Measurements from ENCODE around the gene KLK2. TPM values are rescaled to one million over a fixed set of nuclear protein-coding genes. Genes with fewer than 3 reads are reported as not detected.
A peak's percentile ranks its signal among the peaks of the same experiment; 100 is the strongest.

The KLK2 gene
- total and polyA plus RNA-seq, 7 experiments from 2014 or later = not detected

DNA sequence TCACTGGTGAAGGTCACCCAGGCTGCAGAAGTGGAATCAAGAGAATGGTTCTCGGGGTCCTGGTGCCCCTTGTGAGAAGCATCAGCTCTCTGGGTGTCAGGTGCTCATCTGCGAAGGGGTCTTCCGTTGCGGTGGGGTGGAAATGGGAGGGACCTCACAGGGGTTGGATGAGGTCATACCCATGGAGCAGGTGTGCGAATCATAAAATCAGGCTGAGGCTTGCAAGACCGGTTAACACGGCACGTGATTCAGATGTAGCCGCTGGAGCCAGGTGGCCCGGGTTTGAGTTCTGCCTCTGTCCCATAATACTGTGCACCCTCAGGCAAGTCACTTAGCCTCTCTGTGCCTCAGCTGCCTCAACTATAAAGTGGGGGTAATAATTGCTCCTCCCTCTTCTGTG lies 35.9 kb upstream of the KLK2 start:
- no peak overlapping the region for H3K27ac Mint-ChIP-seq
- no peak overlapping the region for H3K27ac ChIP-seq (ENCODE audit: low read depth, low read length)
- intact Hi-C loops (cut with micrococcal nuclease) = no loop called here
- peaks cover 0 to 1% (median 0%) of the 10 kb centered on the region in 3 experiments for H3K9me3 ChIP-seq (ENCODE audit: control insufficient read depth in 2 of 3, low read length in 3 of 3)
- no peak for ATAC-seq
- ChIA-PET POLR2A (interaction anchor here (0.6 kb wide), 1 partner anchor 463 kb away, joined by 3 read pairs; no protein-coding TSS in a partner anchor), CTCF (no interaction called here)
- H3K27me3 ChIP-seq (ENCODE audit: control insufficient read depth in 2 of 2, insufficient read depth in 2 of 2, low read length in 2 of 2) = peaks cover 0 to 3% of the 10 kb centered on the region in 2 donors
- no peaks in the 10 kb centered on the region for H3K36me3 Mint-ChIP-seq
- H3K36me3 ChIP-seq (ENCODE audit: control insufficient read depth in 2 of 3, insufficient read depth in 3 of 3, low read length in 3 of 3) = no peaks in the 10 kb centered on the region
- H3K4me3 ChIP-seq (ENCODE audit: low read length) = no peak overlapping the region
- H3K9me3 Mint-ChIP-seq = peaks cover 0 to 20% (median 5%) of the 10 kb centered on the region in 11 donors
- peak overlapping the region in 9 of 10 donors; percentile 27 to 92 (median 78) for H3K4me3 Mint-ChIP-seq
- H3K4me1 Mint-ChIP-seq = peaks cover 5 to 25% (median 11%) of the 10 kb centered on the region in 7 donors
- H3K27me3 Mint-ChIP-seq = peaks cover 29 to 54% (median 39%) of the 10 kb centered on the region in 5 donors
- H3K4me1 ChIP-seq (ENCODE audit: control insufficient read depth in 2 of 2, insufficient read depth in 2 of 2, low read length in 2 of 2) = peaks cover 4 to 8% of the 10 kb centered on the region in 2 donors
- no peak for DNase-seq

DNA sequence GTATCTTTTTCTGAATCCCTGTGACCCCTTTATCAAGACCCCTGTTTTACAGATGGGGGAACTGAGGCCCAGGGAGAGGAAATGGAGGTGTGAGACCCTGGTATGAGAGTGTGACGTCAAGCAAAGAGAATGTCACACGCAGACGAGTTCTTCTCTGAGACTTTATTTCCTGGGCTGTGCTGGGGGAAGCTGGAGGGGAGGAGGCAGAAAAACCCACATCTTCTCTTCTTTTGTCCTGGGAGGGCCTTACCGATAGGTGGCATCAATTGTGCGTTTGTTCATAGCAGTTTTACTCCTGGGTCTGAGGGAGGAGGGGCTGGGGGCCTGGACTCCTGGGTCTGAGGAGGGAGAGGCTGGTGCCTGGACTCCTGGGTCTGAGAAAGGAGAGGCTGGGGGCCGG lies 35.0 kb upstream of the KLK2 start:
- ATAC-seq (no peak), DNase-seq (no peak)
- peaks cover 0 to 5% (median 0%) of the 10 kb centered on the region in 5 donors for H3K36me3 Mint-ChIP-seq
- no peak overlapping the region for H3K27ac ChIP-seq (ENCODE audit: low read depth, low read length)
- intact Hi-C loops (cut with micrococcal nuclease) = no loop called here
- H3K4me3 ChIP-seq (ENCODE audit: low read length) = no peak overlapping the region
- H3K27ac Mint-ChIP-seq = no peak overlapping the region
- ChIA-PET CTCF (no interaction called here), POLR2A (no interaction called here)
- H3K4me1 Mint-ChIP-seq = peaks cover 5 to 25% (median 11%) of the 10 kb centered on the region in 7 donors
- H3K27me3 ChIP-seq (ENCODE audit: control insufficient read depth in 2 of 2, insufficient read depth in 2 of 2, low read length in 2 of 2) = peaks cover 0 to 3% of the 10 kb centered on the region in 2 donors
- peaks cover 29 to 45% (median 36%) of the 10 kb centered on the region in 5 donors for H3K27me3 Mint-ChIP-seq
- peaks cover 1 to 30% (median 10%) of the 10 kb centered on the region in 11 donors for H3K9me3 Mint-ChIP-seq
- peaks cover 0 to 7% (median 0%) of the 10 kb centered on the region in 3 experiments for H3K9me3 ChIP-seq (ENCODE audit: control insufficient read depth in 2 of 3, low read length in 3 of 3)
- H3K4me1 ChIP-seq (ENCODE audit: control insufficient read depth in 2 of 2, insufficient read depth in 2 of 2, low read length in 2 of 2) = peaks cover 4 to 8% of the 10 kb centered on the region in 2 donors
- peak overlapping the region in 3 of 10 donors; percentile 10 to 38 (median 32) for H3K4me3 Mint-ChIP-seq
- no peaks in the 10 kb centered on the region for H3K36me3 ChIP-seq (ENCODE audit: control insufficient read depth in 2 of 3, insufficient read depth in 3 of 3, low read length in 3 of 3)

DNA sequence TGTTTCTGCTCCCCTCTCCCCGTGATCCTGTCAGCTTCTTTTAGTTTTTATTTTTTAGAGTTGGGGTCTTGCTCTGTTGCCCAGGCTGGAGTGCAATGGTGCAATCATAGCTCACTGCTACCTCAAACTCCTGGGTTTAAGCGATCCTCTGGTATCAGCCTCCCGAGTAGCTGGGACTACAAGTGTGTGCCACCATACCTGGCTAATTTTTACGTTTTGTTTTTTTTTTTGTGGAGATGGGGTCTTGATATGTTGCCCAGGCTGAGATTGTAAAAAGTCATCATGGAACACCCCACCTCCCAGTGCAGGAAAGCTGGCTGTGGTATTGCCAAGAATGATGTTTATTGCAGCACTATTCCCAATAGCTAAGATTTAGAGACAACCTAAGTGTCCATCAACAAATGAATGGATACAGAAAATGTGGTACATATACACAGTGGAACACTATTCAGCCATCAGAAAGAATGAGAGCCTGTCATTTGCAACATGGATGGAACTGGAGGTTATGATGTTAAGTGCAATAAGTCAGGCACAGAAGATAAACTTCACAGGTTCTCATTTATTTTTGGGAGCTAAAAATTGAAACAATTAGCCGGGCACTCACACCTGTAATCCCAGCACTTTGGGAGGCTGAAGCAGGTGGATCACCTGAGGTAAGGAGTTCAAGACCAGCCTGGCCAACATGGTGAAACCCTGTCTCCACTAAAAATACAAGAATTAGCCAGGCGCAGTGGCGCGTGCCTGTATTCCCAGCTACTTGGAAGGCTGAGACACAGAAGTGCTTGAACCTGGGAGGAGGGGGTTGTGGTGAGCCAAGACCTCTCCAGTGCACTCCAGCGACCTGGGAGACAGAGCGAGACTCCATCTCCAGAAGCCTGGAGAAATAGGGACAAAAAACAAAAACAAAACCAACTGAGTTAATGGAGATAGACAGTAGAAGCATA lies 33.3 kb upstream of the KLK2 start:
- ATAC-seq (no peak), DNase-seq (no peak)
- peaks cover 22 to 51% (median 28%) of the 10 kb centered on the region in 5 donors for H3K27me3 Mint-ChIP-seq
- Histone ChIP-seq H3K27me3 (ENCODE audit: control insufficient read depth in 2 of 2, insufficient read depth in 2 of 2, low read length in 2 of 2) (peaks cover 0 to 3% of the 10 kb centered on the region in 2 donors), H3K4me1 (ENCODE audit: control insufficient read depth in 2 of 2, insufficient read depth in 2 of 2, low read length in 2 of 2) (peaks cover 4 to 6% of the 10 kb centered on the region in 2 donors), H3K27ac (ENCODE audit: low read depth, low read length) (no peak overlapping the region), H3K4me3 (ENCODE audit: low read length) (no peak overlapping the region), H3K36me3 (ENCODE audit: control insufficient read depth in 2 of 3, insufficient read depth in 3 of 3, low read length in 3 of 3) (no peaks in the 10 kb centered on the region), H3K9me3 (ENCODE audit: control insufficient read depth in 2 of 3, low read length in 3 of 3) (peaks cover 0 to 23% (median 0%) of the 10 kb centered on the region in 3 experiments)
- no peak overlapping the region for H3K27ac Mint-ChIP-seq
- H3K4me3 Mint-ChIP-seq = no peak overlapping the region
- ChIA-PET POLR2A (no interaction called here), CTCF (interaction anchor here (1.0 kb wide), 1 partner anchor 82 kb away, joined by 4 read pairs; no protein-coding TSS in a partner anchor)
- intact Hi-C loops (cut with micrococcal nuclease) = no loop called here
- peaks cover 5 to 24% (median 11%) of the 10 kb centered on the region in 7 donors for H3K4me1 Mint-ChIP-seq
- peaks cover 2 to 47% (median 20%) of the 10 kb centered on the region in 11 donors for H3K9me3 Mint-ChIP-seq
- peaks cover 0 to 9% (median 3%) of the 10 kb centered on the region in 5 donors for H3K36me3 Mint-ChIP-seq

DNA sequence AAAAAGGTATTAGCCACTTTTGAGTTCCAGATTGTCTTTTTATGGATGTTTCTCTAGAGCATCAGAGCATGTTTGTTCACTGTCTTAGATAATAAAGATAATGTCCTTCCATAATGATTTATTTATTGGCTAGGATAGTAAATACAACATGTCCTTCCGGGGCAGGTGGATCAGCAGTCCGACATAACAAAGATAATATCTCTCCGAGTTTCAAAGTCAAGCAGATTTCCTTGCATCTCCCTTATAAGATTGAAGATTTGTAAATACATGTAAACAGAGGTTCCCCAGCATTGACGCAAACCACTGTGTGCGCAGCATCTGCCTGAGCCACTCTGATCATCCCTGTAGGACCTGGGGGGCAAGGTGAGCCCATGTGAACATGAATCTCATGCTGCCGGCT lies 31.1 kb upstream of the KLK2 start:
- DNase-seq (no peak), ATAC-seq (no peak)
- no peak overlapping the region for H3K4me3 ChIP-seq (ENCODE audit: low read length)
- H3K9me3 ChIP-seq (ENCODE audit: control insufficient read depth in 2 of 3, low read length in 3 of 3) = peaks cover 0 to 23% (median 0%) of the 10 kb centered on the region in 3 experiments
- H3K27me3 ChIP-seq (ENCODE audit: control insufficient read depth in 2 of 2, insufficient read depth in 2 of 2, low read length in 2 of 2) = peaks cover 0 to 2% of the 10 kb centered on the region in 2 donors
- H3K4me3 Mint-ChIP-seq = no peak overlapping the region
- no peaks in the 10 kb centered on the region for H3K36me3 ChIP-seq (ENCODE audit: control insufficient read depth in 2 of 3, insufficient read depth in 3 of 3, low read length in 3 of 3)
- ChIA-PET CTCF (no interaction called here), POLR2A (no interaction called here)
- H3K9me3 Mint-ChIP-seq = peaks cover 2 to 55% (median 26%) of the 10 kb centered on the region in 11 donors
- peaks cover 0 to 7% (median 0%) of the 10 kb centered on the region in 7 donors for H3K4me1 Mint-ChIP-seq
- no peak overlapping the region for H3K27ac ChIP-seq (ENCODE audit: low read depth, low read length)
- peaks cover 17 to 46% (median 21%) of the 10 kb centered on the region in 5 donors for H3K27me3 Mint-ChIP-seq
- peaks cover 0 to 9% (median 3%) of the 10 kb centered on the region in 5 donors for H3K36me3 Mint-ChIP-seq
- intact Hi-C loops (cut with micrococcal nuclease) = no loop called here
- no peaks in the 10 kb centered on the region for H3K4me1 ChIP-seq (ENCODE audit: control insufficient read depth in 2 of 2, insufficient read depth in 2 of 2, low read length in 2 of 2)
- H3K27ac Mint-ChIP-seq = no peak overlapping the region

DNA sequence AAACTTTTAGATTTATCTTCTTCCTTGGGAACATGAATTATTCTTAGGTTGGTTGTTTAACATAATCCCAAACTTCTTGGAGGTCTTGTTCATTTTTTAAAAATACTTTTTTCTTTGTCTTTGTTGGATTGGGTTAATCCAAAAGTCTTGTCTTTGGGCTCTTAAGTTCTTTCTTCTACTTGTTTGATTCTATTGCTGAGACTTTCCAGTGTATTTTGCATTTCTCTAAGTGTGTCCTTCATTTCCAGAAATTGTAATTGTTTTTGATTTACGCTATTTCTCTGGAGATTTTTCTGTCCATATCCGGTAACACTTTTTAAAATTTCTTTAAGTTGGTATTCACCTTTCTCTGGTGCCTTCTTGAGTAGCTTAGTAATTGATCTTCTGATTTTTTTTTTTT lies 30.0 kb upstream of the KLK2 start:
- Histone ChIP-seq H3K27ac (ENCODE audit: low read depth, low read length) (no peak overlapping the region), H3K4me1 (ENCODE audit: control insufficient read depth in 2 of 2, insufficient read depth in 2 of 2, low read length in 2 of 2) (no peaks in the 10 kb centered on the region), H3K4me3 (ENCODE audit: low read length) (no peak overlapping the region), H3K36me3 (ENCODE audit: control insufficient read depth in 2 of 3, insufficient read depth in 3 of 3, low read length in 3 of 3) (no peaks in the 10 kb centered on the region), H3K27me3 (ENCODE audit: control insufficient read depth in 2 of 2, insufficient read depth in 2 of 2, low read length in 2 of 2) (no peaks in the 10 kb centered on the region), H3K9me3 (ENCODE audit: control insufficient read depth in 2 of 3, low read length in 3 of 3) (peaks cover 0 to 23% (median 0%) of the 10 kb centered on the region in 3 experiments)
- Mint-ChIP-seq H3K27ac (no peak overlapping the region), H3K27me3 (peaks cover 12 to 41% (median 18%) of the 10 kb centered on the region in 5 donors), H3K4me3 (no peak overlapping the region), H3K9me3 (peaks cover 2 to 55% (median 25%) of the 10 kb centered on the region in 11 donors), H3K4me1 (peaks cover 0 to 2% (median 0%) of the 10 kb centered on the region in 7 donors), H3K36me3 (peaks cover 0 to 9% (median 3%) of the 10 kb centered on the region in 5 donors)
- ATAC-seq (no peak), DNase-seq (no peak)
- intact Hi-C loops (cut with micrococcal nuclease) = no loop called here
- POLR2A ChIA-PET = no interaction called here
- CTCF ChIA-PET = interaction anchor here (0.6 kb wide), 1 partner anchor 425 kb away, joined by 3 read pairs; no protein-coding TSS in a partner anchor

DNA sequence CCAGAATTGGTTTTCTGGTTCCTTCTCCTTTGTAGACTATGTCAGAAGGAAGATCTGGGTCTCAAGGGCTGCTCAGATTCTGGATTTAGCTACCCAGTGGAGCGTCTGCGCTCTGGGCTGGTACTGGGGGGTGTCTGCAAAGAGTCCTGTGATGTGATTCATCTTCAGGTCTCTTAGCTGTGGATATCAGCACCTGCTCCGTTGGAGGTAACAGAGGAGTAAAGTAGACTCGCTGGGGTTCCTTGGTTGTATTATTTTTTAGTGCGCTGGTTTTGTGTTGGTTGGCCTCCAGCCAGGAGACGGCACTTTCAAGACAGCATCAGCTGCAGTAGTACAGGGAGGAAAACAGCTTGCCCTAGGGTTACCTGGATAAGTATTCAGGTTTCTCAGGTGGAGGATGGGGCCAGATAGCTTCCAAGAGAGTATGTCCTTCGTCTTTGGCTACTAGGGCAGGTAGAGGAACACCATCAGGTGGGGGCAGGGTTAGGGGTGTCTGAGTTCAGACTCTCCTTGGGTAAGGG lies 29.5 kb upstream of the KLK2 start:
- H3K4me3 ChIP-seq (ENCODE audit: low read length) = no peak overlapping the region
- H3K27me3 Mint-ChIP-seq = peaks cover 11 to 44% (median 23%) of the 10 kb centered on the region in 5 donors
- H3K4me3 Mint-ChIP-seq = no peak overlapping the region
- no peak overlapping the region for H3K27ac ChIP-seq (ENCODE audit: low read depth, low read length)
- no peaks in the 10 kb centered on the region for H3K36me3 ChIP-seq (ENCODE audit: control insufficient read depth in 2 of 3, insufficient read depth in 3 of 3, low read length in 3 of 3)
- ATAC-seq (no peak), DNase-seq (no peak)
- H3K4me1 Mint-ChIP-seq = no peaks in the 10 kb centered on the region
- no peak overlapping the region for H3K27ac Mint-ChIP-seq
- H3K9me3 ChIP-seq (ENCODE audit: control insufficient read depth in 2 of 3, low read length in 3 of 3) = peaks cover 0 to 23% (median 0%) of the 10 kb centered on the region in 3 experiments
- peaks cover 0 to 9% (median 3%) of the 10 kb centered on the region in 5 donors for H3K36me3 Mint-ChIP-seq
- no peaks in the 10 kb centered on the region for H3K4me1 ChIP-seq (ENCODE audit: control insufficient read depth in 2 of 2, insufficient read depth in 2 of 2, low read length in 2 of 2)
- ChIA-PET POLR2A (no interaction called here), CTCF (no interaction called here)
- peaks cover 2 to 55% (median 25%) of the 10 kb centered on the region in 11 donors for H3K9me3 Mint-ChIP-seq
- intact Hi-C loops (cut with micrococcal nuclease) = no loop called here
- H3K27me3 ChIP-seq (ENCODE audit: control insufficient read depth in 2 of 2, insufficient read depth in 2 of 2, low read length in 2 of 2) = no peaks in the 10 kb centered on the region
